Measurements from ENCODE around the gene CLMN.
A peak's percentile ranks its signal among the peaks of the same experiment; 100 is the strongest.
"Not testable (repeated sequence)": the region's sequence is repeated elsewhere in the genome, so short reads cannot be mapped to it uniquely, and the experiment has no call there.

Gene CLMN

GRCh38 chr14:95287176-95287754, 32.4 kb downstream of the CLMN start:
- DNase-seq (ENCODE audit: low read depth): no peak

GRCh38 chr14:95286645-95287044, 33.1 kb downstream of the CLMN start:
- DNase-seq (ENCODE audit: low read depth): no peak

- DNase-seq (ENCODE audit: low read depth): no peak
Observed at GRCh38 chr14:95285566-95285965, 34.1 kb downstream of the CLMN start.

GRCh38 chr14:95283802-95284201, 35.9 kb downstream of the CLMN start:
- DNase-seq (ENCODE audit: low read depth): not testable (repeated sequence)

GRCh38 chr14:95282986-95283380, 36.7 kb downstream of the CLMN start:
- not testable (repeated sequence) for DNase-seq (ENCODE audit: low read depth)

- no peak for DNase-seq (ENCODE audit: low read depth)
Observed at GRCh38 chr14:95282354-95282985, 37.2 kb downstream of the CLMN start.

- DNase-seq (ENCODE audit: low read depth): no peak
Observed at GRCh38 chr14:95281560-95282176, 38.0 kb downstream of the CLMN start.

- no peak for DNase-seq (ENCODE audit: low read depth)
Observed at GRCh38 chr14:95275494-95275893, 44.2 kb downstream of the CLMN start.

- no peak for DNase-seq (ENCODE audit: low read depth)
Observed at GRCh38 chr14:95274874-95275273, 44.8 kb downstream of the CLMN start.

GRCh38 chr14:95274279-95274678, 45.4 kb downstream of the CLMN start:
- no peak for DNase-seq (ENCODE audit: low read depth)

GRCh38 chr14:95273001-95273978, 46.4 kb downstream of the CLMN start:
- no peak for DNase-seq (ENCODE audit: low read depth)

GRCh38 chr14:95272057-95272456, 47.7 kb downstream of the CLMN start:
- DNase-seq (ENCODE audit: low read depth): no peak

GRCh38 chr14:95270203-95270602, 49.5 kb downstream of the CLMN start:
- no peak for DNase-seq (ENCODE audit: low read depth)

GRCh38 chr14:95269493-95269892, 50.2 kb downstream of the CLMN start:
- no peak for DNase-seq (ENCODE audit: low read depth)

GRCh38 chr14:95268350-95268749, 51.4 kb downstream of the CLMN start:
- DNase-seq (ENCODE audit: low read depth): no peak

GRCh38 chr14:95267306-95267705, 52.4 kb downstream of the CLMN start:
- no peak for DNase-seq (ENCODE audit: low read depth)

GRCh38 chr14:95265106-95266094, 54.3 kb downstream of the CLMN start:
- DNase-seq (ENCODE audit: low read depth): peak; percentile 1

- DNase-seq (ENCODE audit: low read depth): no peak
Observed at GRCh38 chr14:95264271-95264973, 55.3 kb downstream of the CLMN start.

GRCh38 chr14:95263527-95264231, 56.0 kb downstream of the CLMN start:
- no peak for DNase-seq (ENCODE audit: low read depth)

- no peak for DNase-seq (ENCODE audit: low read depth)
Observed at GRCh38 chr14:95262511-95262891, 57.2 kb downstream of the CLMN start.
